NT2/D1 (cell line): ENCODE measurements around the gene GDF7.

Experiments
- DNase-seq: peaks from one replicate; pipeline ENCODE4 v3.0.0-alpha.2; 2011; ENCODE audit warnings: low read depth, low spot score
- H3K27me3 ChIP-seq: 2 replicates; pipeline ENCODE4 v1.6.0; 2011; ENCODE audit warnings: mild to moderate bottlenecking; ENCODE audit not compliant: insufficient read length, insufficient read depth
- H3K36me3 ChIP-seq: 2 replicates; pipeline ENCODE4 v1.6.1; 2011; ENCODE audit warnings: mild to moderate bottlenecking, low read length, mixed read lengths; ENCODE audit not compliant: insufficient read depth, insufficient read length
- H3K4me1 ChIP-seq: 2 replicates; pipeline ENCODE4 v1.5.1; 2011; ENCODE audit not compliant: insufficient read depth, insufficient read length
- H3K4me3 ChIP-seq: 2 replicates; pipeline ENCODE4 v1.5.1; 2011; ENCODE audit warnings: low read depth; ENCODE audit not compliant: insufficient read length
- H3K9ac ChIP-seq: 2 replicates; pipeline ENCODE4 v1.6.0; 2011; ENCODE audit warnings: low read depth; ENCODE audit not compliant: insufficient read length
- H3K9me3 ChIP-seq: 2 replicates; pipeline ENCODE4 v1.5.1; 2011; ENCODE audit warnings: mild to moderate bottlenecking, low read length; ENCODE audit not compliant: insufficient read depth
- SUZ12 ChIP-seq: IDR thresholded peaks from 2 replicates; pipeline ENCODE4 v1.6.1; 2011; ENCODE audit not compliant: insufficient read length, insufficient read depth; ENCODE audit errors: extremely low read depth
- YY1 ChIP-seq: IDR thresholded peaks from 2 replicates; pipeline ENCODE4 v1.6.1; 2011; ENCODE audit not compliant: insufficient read length, insufficient read depth
- ZNF274 ChIP-seq: IDR thresholded peaks from 2 replicates; pipeline ENCODE4 v1.6.1; 2011; ENCODE audit warnings: mild to moderate bottlenecking, low read depth, low read length

GDF7 gene

GRCh38 chr2:20652141-20652540 is 14.8 kb upstream of the GDF7 start:
- H3K27me3 ChIP-seq = peaks cover 12% of the 10 kb centered on the region
- no peaks in the 10 kb centered on the region for H3K9me3 ChIP-seq
- no peak for TF ChIP-seq ZNF274
- TF ChIP-seq SUZ12 = no peak
- no peak for TF ChIP-seq YY1
- H3K36me3 ChIP-seq = no peaks in the 10 kb centered on the region
- peaks cover 6% of the 10 kb centered on the region for H3K4me1 ChIP-seq
- H3K9ac ChIP-seq = no peak overlapping the region
- DNase-seq = no peak
- no peak overlapping the region for H3K4me3 ChIP-seq

- no peak for TF ChIP-seq SUZ12
- TF ChIP-seq ZNF274 = no peak
- no peak for TF ChIP-seq YY1
- Histone ChIP-seq H3K4me3 (no peak overlapping the region), H3K27me3 (peaks cover 12% of the 10 kb centered on the region), H3K9ac (no peak overlapping the region), H3K4me1 (peaks cover 6% of the 10 kb centered on the region), H3K36me3 (no peaks in the 10 kb centered on the region), H3K9me3 (no peaks in the 10 kb centered on the region)
- DNase-seq = no peak
Measured at GRCh38 chr2:20652673-20653575, 14.0 kb upstream of the GDF7 start.

GRCh38 chr2:20653695-20654534 is 13.0 kb upstream of the GDF7 start:
- Histone ChIP-seq H3K36me3 (no peaks in the 10 kb centered on the region), H3K27me3 (peaks cover 12% of the 10 kb centered on the region), H3K4me3 (no peak overlapping the region), H3K9me3 (no peaks in the 10 kb centered on the region), H3K9ac (no peak overlapping the region), H3K4me1 (peaks cover 3% of the 10 kb centered on the region)
- no peak for DNase-seq
- TF ChIP-seq YY1 = no peak
- no peak for TF ChIP-seq ZNF274
- no peak for TF ChIP-seq SUZ12

- no peak for TF ChIP-seq ZNF274
- no peak for TF ChIP-seq YY1
- no peak for TF ChIP-seq SUZ12
- no peak for DNase-seq
- Histone ChIP-seq H3K9me3 (no peaks in the 10 kb centered on the region), H3K4me3 (no peak overlapping the region), H3K9ac (no peak overlapping the region), H3K4me1 (peaks cover 3% of the 10 kb centered on the region), H3K36me3 (no peaks in the 10 kb centered on the region), H3K27me3 (peaks cover 12% of the 10 kb centered on the region)
Measured at GRCh38 chr2:20654535-20654813, 12.5 kb upstream of the GDF7 start.

GRCh38 chr2:20656561-20656960 is 10.4 kb upstream of the GDF7 start:
- Histone ChIP-seq H3K27me3 (peaks cover 8% of the 10 kb centered on the region), H3K4me3 (no peak overlapping the region), H3K9ac (no peak overlapping the region), H3K4me1 (peaks cover 2% of the 10 kb centered on the region), H3K9me3 (no peaks in the 10 kb centered on the region), H3K36me3 (no peaks in the 10 kb centered on the region)
- no peak for DNase-seq
- no peak for TF ChIP-seq SUZ12
- TF ChIP-seq YY1 = no peak
- TF ChIP-seq ZNF274 = no peak

GRCh38 chr2:20657522-20658235 is 9.3 kb upstream of the GDF7 start:
- DNase-seq = no peak
- Histone ChIP-seq H3K9ac (no peak overlapping the region), H3K4me3 (no peak overlapping the region), H3K4me1 (peaks cover 5% of the 10 kb centered on the region), H3K27me3 (peaks cover 10% of the 10 kb centered on the region), H3K9me3 (no peaks in the 10 kb centered on the region), H3K36me3 (no peaks in the 10 kb centered on the region)
- no peak for TF ChIP-seq ZNF274
- no peak for TF ChIP-seq SUZ12
- no peak for TF ChIP-seq YY1
